ENCODE results near the gene ZSWIM1. TPM values are rescaled to one million over a fixed set of nuclear protein-coding genes. Genes with fewer than 3 reads are reported as not detected.

The ZSWIM1 gene
- total and polyA plus RNA-seq, 2 of the 13 experiments (the other 11 are each of a cell fraction or from before 2014, with no cell fraction given), result 9.5 to 11.7 TPM

- intact Hi-C loops (cut with micrococcal nuclease; ENCODE audit: unreplicated experiment), result no loop called here
- TF ChIP-seq NKX3-1 (CRISPR knock-in tag; IDR thresholded peaks at IDR 0.05) (no peak), POLR2AphosphoS5 (IDR thresholded peaks at IDR 0.05; ENCODE audit: low read depth, low read length) (peak; percentile 43; the same call in 1 of the 2 replicates), GFI1 (CRISPR knock-in tag; IDR thresholded peaks at IDR 0.05; ENCODE audit: borderline replicate concordance) (no peak; the same call in 1 of the 2 replicates), ZNF512B (CRISPR knock-in tag; IDR thresholded peaks at IDR 0.05; ENCODE audit: borderline replicate concordance) (peak; percentile 93), HMGXB4 (CRISPR knock-in tag; IDR thresholded peaks at IDR 0.05; ENCODE audit: borderline replicate concordance in 1 of 2, low read depth in 1 of 2) (peak in 1 of 2 experiments; percentile 64; a peak in 1 of 4 replicates), ZNF761 (CRISPR knock-in tag; conservative IDR thresholded peaks at IDR 0.05) (peak; percentile 70; the same call in 1 of the 2 replicates), HDAC1 (CRISPR knock-in tag; IDR thresholded peaks at IDR 0.05) (no peak; the same call in 1 of the 2 replicates), ZEB1 (IDR thresholded peaks at IDR 0.05; ENCODE audit: insufficient replicate concordance, low read depth) (no peak), KDM1A (CRISPR knock-in tag; IDR thresholded peaks at IDR 0.05) (no peak), ZNF557 (CRISPR knock-in tag; IDR thresholded peaks at IDR 0.05) (no peak), ZNF12 (CRISPR knock-in tag; IDR thresholded peaks at IDR 0.05) (no peak), RFXAP (CRISPR knock-in tag; IDR thresholded peaks at IDR 0.05; ENCODE audit: borderline replicate concordance) (0 out of 2 replicates have a peak, but pooled peaks have one; percentile 14), ZNF34 (CRISPR knock-in tag; IDR thresholded peaks at IDR 0.05; ENCODE audit: borderline replicate concordance) (0 out of 2 replicates have a peak, but pooled peaks have one; percentile 64), PRMT3 (CRISPR knock-in tag; IDR thresholded peaks at IDR 0.05; ENCODE audit: borderline replicate concordance, low read depth) (no peak), RBM22 (optimal IDR thresholded peaks at IDR 0.05; ENCODE audit: low read length) (no peak), BRCA1 (CRISPR knock-in tag; IDR thresholded peaks at IDR 0.05) (no peak), HDAC2 (CRISPR knock-in tag; IDR thresholded peaks at IDR 0.05) (0 out of 2 replicates have a peak, but pooled peaks have one; percentile 13)
- TF ChIP-seq, protein P1, sequence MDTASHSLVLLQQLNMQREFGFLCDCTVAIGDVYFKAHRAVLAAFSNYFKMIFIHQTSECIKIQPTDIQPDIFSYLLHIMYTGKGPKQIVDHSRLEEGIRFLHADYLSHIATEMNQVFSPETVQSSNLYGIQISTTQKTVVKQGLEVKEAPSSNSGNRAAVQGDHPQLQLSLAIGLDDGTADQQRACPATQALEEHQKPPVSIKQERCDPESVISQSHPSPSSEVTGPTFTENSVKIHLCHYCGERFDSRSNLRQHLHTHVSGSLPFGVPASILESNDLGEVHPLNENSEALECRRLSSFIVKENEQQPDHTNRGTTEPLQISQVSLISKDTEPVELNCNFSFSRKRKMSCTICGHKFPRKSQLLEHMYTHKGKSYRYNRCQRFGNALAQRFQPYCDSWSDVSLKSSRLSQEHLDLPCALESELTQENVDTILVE (CRISPR knock-in tag; IDR thresholded peaks at IDR 0.05), result no peak
These were observed 30.7 kb downstream of the ZSWIM1 start, which contains the start of gene PLTP for GRCh38 chr20:45911486-45912343. PLTP (minus strand) TSS chr20:45912155; CDS start chr20:45911452, 703 bp downstream.

More at GRCh38 chr20:45911486-45912343, 30.7 kb downstream of the ZSWIM1 start, which contains the start of gene PLTP:
- no peak for DNase-seq (ENCODE audit: low spot score)
- peaks cover 51% of the 10 kb centered on the region for H3K4me1 ChIP-seq (ENCODE audit: insufficient read depth, low read length)
- no peaks in the 10 kb centered on the region for H3K36me3 ChIP-seq (replicated peaks in 1 of 2; ENCODE audit: control insufficient read depth in 1 of 2, insufficient read depth in 2 of 2, low read length in 2 of 2)
- FAIRE-seq, result no peak
- H3K79me2 ChIP-seq (ENCODE audit: insufficient read depth, low read length), result no peaks in the 10 kb centered on the region
- 47% methylated on average over 45 of the region's 58 CpGs for WGBS (ENCODE audit: low lambda C conversion rate)
- H3K4me3 ChIP-seq (replicated peaks in 1 of 3; ENCODE audit: insufficient read depth in 1 of 3, low read depth in 2 of 3, low read length in 3 of 3), result peak within 1 kb of the TSS; percentile 29 to 66 (median 56)
- ATAC-seq, result peak; percentile 28
- TSS peak; percentile 75 for BruUV-seq (replicated peaks)
- H4K20me1 ChIP-seq (ENCODE audit: insufficient read depth, low read length), result no peaks in the 10 kb centered on the region
- in situ Hi-C loops (cut with HindIII; ENCODE audit: extremely low pct_ligation_motif_present, low pct_unique_long_range_greater_than_20kb), result no loop called here
- H3K27ac ChIP-seq (ENCODE audit: extremely low read length, insufficient read depth, low read length), result no peak within 1 kb of the TSS
- POLR2A ChIA-PET, result interaction anchor here (0.7 to 8.8 kb wide), 7 partner anchors 8 to 48 kb away, joined by 3 to 164 read pairs (median 5); partner anchors contain the start of genes CTSA, NEURL2 and PCIF1
- peak within 1 kb of the TSS; percentile 46 for H3K9ac ChIP-seq (ENCODE audit: insufficient read depth, low read depth, low read length)
- peak within 1 kb of the TSS; percentile 71 for H3K4me2 ChIP-seq (ENCODE audit: low read depth, low read length)
- CTCF ChIA-PET (ENCODE audit: low intra/inter-chr PET ratio, low total read pairs), result no interaction called here
- H3K9me3 ChIP-seq (ENCODE audit: low read length), result no peaks in the 10 kb centered on the region
- H3K27me3 ChIP-seq (ENCODE audit: control insufficient read depth in 1 of 2, insufficient read depth in 2 of 2, low read length in 2 of 2), result peaks cover 0 to 8% of the 10 kb centered on the region in 2 experiments; a peak in 3 of 5 replicates
- H2AFZ ChIP-seq (ENCODE audit: low read length), result no peak within 1 kb of the TSS
